ENCODE data around the gene PIH1D2. TPM values are rescaled to one million over a fixed set of nuclear protein-coding genes. Genes with fewer than 3 reads are reported as not detected.
A peak's percentile ranks its signal among the peaks of the same experiment; 100 is the strongest.

The PIH1D2 gene
- total RNA-seq, 1 experiment from 2014 or later, result 1.6 TPM

- RAD21 ChIA-PET (ENCODE audit: low non-redundant PET in 1 of 2, low total read pairs in 2 of 2, uncharacterized antibody in 2 of 2, unreplicated experiment in 2 of 2), result no interaction called here
- Histone ChIP-seq H3K36me3 (ENCODE audit: control insufficient read depth in 1 of 2, insufficient read depth in 2 of 2, low read length in 2 of 2) (no peaks in the 10 kb centered on the region), H3K27me3 (ENCODE audit: insufficient read depth, low read length) (no peaks in the 10 kb centered on the region), H3K27ac (ENCODE audit: low read depth, low read length) (peak overlapping the region; percentile 4; the same call in 1 of the 2 replicates), H2AFZ (ENCODE audit: low read depth, low read length, poor library complexity, severe bottlenecking) (no peak overlapping the region), H3K9ac (ENCODE audit: low read length) (0 out of 2 replicates have a peak overlapping the region, but pooled peaks have one; percentile 10), H3K79me2 (ENCODE audit: insufficient read depth, low read length) (no peaks in the 10 kb centered on the region), H3K4me2 (ENCODE audit: low read length) (peak overlapping the region; percentile 35; the same call in 1 of the 2 replicates), H3K4me3 (replicated peaks in 1 of 2; ENCODE audit: low read depth in 1 of 2, low read length in 2 of 2) (no peak overlapping the region), H3K9me2 (ENCODE audit: insufficient read depth) (no peaks in the 10 kb centered on the region), H3K9me3 (ENCODE audit: control insufficient read depth in 1 of 2, insufficient read depth in 1 of 2, low read depth in 1 of 2, low read length in 2 of 2) (no peaks in the 10 kb centered on the region), H4K20me1 (ENCODE audit: insufficient read depth) (no peaks in the 10 kb centered on the region), H3K4me1 (ENCODE audit: control insufficient read depth in 1 of 2, insufficient read depth in 2 of 2, low read length in 2 of 2) (peaks cover 36 to 48% of the 10 kb centered on the region in 2 experiments)
- TF ChIP-seq EGR1 (IDR thresholded peaks at IDR 0.05; ENCODE audit: low read depth), result no peak
- no peak for TF ChIP-seq SRF (IDR thresholded peaks at IDR 0.05; ENCODE audit: low read depth)
- no peak for TF ChIP-seq POLR2A (IDR thresholded peaks at IDR 0.05; ENCODE audit: borderline replicate concordance, extremely low read depth, insufficient read depth, insufficient read length)
- TF ChIP-seq SP1 (IDR thresholded peaks at IDR 0.05; ENCODE audit: low read depth), result no peak
- intact Hi-C loops (cut with micrococcal nuclease), result no loop called here
- no peak for DNase-seq (ENCODE audit: low read depth, low spot score)
- ATAC-seq, result no peak
- CTCF ChIA-PET, result interaction anchor here (1.3 kb wide), 1 partner anchor 58 kb away, joined by 3 read pairs; no protein-coding TSS in a partner anchor
- BruUV-seq (replicated peaks), result no TSS peak
- POLR2A ChIA-PET, result no interaction called here
Observed at GRCh38 chr11:112115386-112115785, 41.6 kb upstream of the PIH1D2 start.

- RAD21 ChIA-PET (ENCODE audit: low non-redundant PET in 1 of 2, low total read pairs in 2 of 2, uncharacterized antibody in 2 of 2, unreplicated experiment in 2 of 2), result interaction anchor here in 1 of 2 experiments (2.5 kb wide), 1 partner anchor 61 kb away, joined by 11 read pairs; the partner anchor contains the start of gene BCO2
- H3K4me1 ChIP-seq (ENCODE audit: control insufficient read depth in 1 of 2, insufficient read depth in 2 of 2, low read length in 2 of 2), result peaks cover 28 to 39% of the 10 kb centered on the region in 2 experiments
- CTCF ChIA-PET, result interaction anchor here (1.3 to 3.7 kb wide), 8 partner anchors 8 to 236 kb away, joined by 3 to 16 read pairs (median 6); partner anchors contain the start of gene BCO2
- TF ChIP-seq EZH2 (IDR thresholded peaks at IDR 0.05) (no peak), TCF7L2 (IDR thresholded peaks at IDR 0.05; ENCODE audit: borderline replicate concordance, extremely low read depth, insufficient read depth, insufficient read length) (no peak), ZBTB33 (IDR thresholded peaks at IDR 0.05; ENCODE audit: extremely low read depth, insufficient replicate concordance, low read length) (no peak), EZH2phosphoT487 (IDR thresholded peaks at IDR 0.05; ENCODE audit: borderline replicate concordance) (no peak), RAD21 (IDR thresholded peaks at IDR 0.05; ENCODE audit: low read depth) (no peak), REST (IDR thresholded peaks at IDR 0.05; ENCODE audit: low read depth) (no peak), FOSL1 (IDR thresholded peaks at IDR 0.05; ENCODE audit: low read depth) (no peak)
- no peak overlapping the region for H3K27ac ChIP-seq (ENCODE audit: low read depth, low read length)
- no peaks in the 10 kb centered on the region for H4K20me1 ChIP-seq (ENCODE audit: insufficient read depth)
- intact Hi-C loops (cut with micrococcal nuclease), result no loop called here
- H3K9me3 ChIP-seq (ENCODE audit: control insufficient read depth in 1 of 2, insufficient read depth in 1 of 2, low read depth in 1 of 2, low read length in 2 of 2), result no peaks in the 10 kb centered on the region
- H3K36me3 ChIP-seq (ENCODE audit: control insufficient read depth in 1 of 2, insufficient read depth in 2 of 2, low read length in 2 of 2), result no peaks in the 10 kb centered on the region
- no peak overlapping the region for H2AFZ ChIP-seq (ENCODE audit: low read depth, low read length, poor library complexity, severe bottlenecking)
- POLR2A ChIA-PET, result no interaction called here
- no peak overlapping the region for H3K9ac ChIP-seq (ENCODE audit: low read length)
- no peak overlapping the region for H3K4me2 ChIP-seq (ENCODE audit: low read length)
- H3K9me2 ChIP-seq (ENCODE audit: insufficient read depth), result no peaks in the 10 kb centered on the region
- H3K27me3 ChIP-seq (ENCODE audit: insufficient read depth, low read length), result no peaks in the 10 kb centered on the region
- H3K79me2 ChIP-seq (ENCODE audit: insufficient read depth, low read length), result no peaks in the 10 kb centered on the region
- DNase-seq (ENCODE audit: low read depth, low spot score), result no peak
- ATAC-seq, result no peak
- BruUV-seq (replicated peaks), result no TSS peak
- H3K4me3 ChIP-seq (replicated peaks in 1 of 2; ENCODE audit: low read depth in 1 of 2, low read length in 2 of 2), result no peak overlapping the region
Observed at GRCh38 chr11:112114460-112114859, 40.6 kb upstream of the PIH1D2 start.
